ENCODE data around the gene MAP4.
"Not testable (repeated sequence)": the region's sequence is repeated elsewhere in the genome, so short reads cannot be mapped to it uniquely, and the experiment has no call there.

The MAP4 gene

GRCh38 chr3:48016301-48016973 is at the start of gene MAP4:
Gene MAP4, minus strand, starts transcription at chr3:48016416. Its CDS starts 17,556 bp downstream, at chr3:47998860.
- no peak for DNase-seq (ENCODE audit: low spot score)

- no peak for DNase-seq (ENCODE audit: low spot score)
Observed at GRCh38 chr3:48065035-48065434, 48.8 kb upstream of the MAP4 start.

GRCh38 chr3:48064292-48064829 is 48.1 kb upstream of the MAP4 start:
- no peak for DNase-seq (ENCODE audit: low spot score)

- not testable (repeated sequence) for DNase-seq (ENCODE audit: low spot score)
Observed at GRCh38 chr3:48061586-48061985, 45.4 kb upstream of the MAP4 start.

- DNase-seq (ENCODE audit: low spot score), result no peak
Observed at GRCh38 chr3:48058091-48058490, 41.9 kb upstream of the MAP4 start.

GRCh38 chr3:48057521-48057920 is 41.3 kb upstream of the MAP4 start:
- no peak for DNase-seq (ENCODE audit: low spot score)

- DNase-seq (ENCODE audit: low spot score), result no peak
Observed at GRCh38 chr3:48047841-48048464, 31.7 kb upstream of the MAP4 start.

- no peak for DNase-seq (ENCODE audit: low spot score)
Observed at GRCh38 chr3:48042071-48042760, 26.0 kb upstream of the MAP4 start.

GRCh38 chr3:48039487-48040190 is 23.4 kb upstream of the MAP4 start:
- no peak for DNase-seq (ENCODE audit: low spot score)

- DNase-seq (ENCODE audit: low spot score), result no peak
Observed at GRCh38 chr3:48038971-48039481, 22.8 kb upstream of the MAP4 start.

- DNase-seq (ENCODE audit: low spot score), result no peak
Observed at GRCh38 chr3:48034000-48034516, 17.8 kb upstream of the MAP4 start.

- DNase-seq (ENCODE audit: low spot score), result no peak
Observed at GRCh38 chr3:48030188-48030587, 14.0 kb upstream of the MAP4 start.

- no peak for DNase-seq (ENCODE audit: low spot score)
Observed at GRCh38 chr3:48026951-48027908, 11.0 kb upstream of the MAP4 start.

GRCh38 chr3:48026098-48026497 is 9.9 kb upstream of the MAP4 start:
- no peak for DNase-seq (ENCODE audit: low spot score)

- no peak for DNase-seq (ENCODE audit: low spot score)
Observed at GRCh38 chr3:48024401-48024800, 8.2 kb upstream of the MAP4 start.

- DNase-seq (ENCODE audit: low spot score), result no peak
Observed at GRCh38 chr3:48023377-48023776, 7.2 kb upstream of the MAP4 start.

- no peak for DNase-seq (ENCODE audit: low spot score)
Observed at GRCh38 chr3:48022178-48022577, 6.0 kb upstream of the MAP4 start.

GRCh38 chr3:48018841-48019240 is 2.6 kb upstream of the MAP4 start:
- DNase-seq (ENCODE audit: low spot score), result no peak

GRCh38 chr3:48015431-48016180 is 610 bp downstream of the MAP4 start:
- DNase-seq (ENCODE audit: low spot score), result no peak

GRCh38 chr3:48014358-48014757 is 1.9 kb downstream of the MAP4 start:
- no peak for DNase-seq (ENCODE audit: low spot score)

Measured in CD4-positive, alpha-beta T cell treated with Interleukin-6 at 100 ng/mL for 8 hours (primary cell).